T-cell (primary cell): Measurements from ENCODE around the gene C1QL1. TPM values are rescaled to one million over a fixed set of nuclear protein-coding genes. Genes with fewer than 3 reads are reported as not detected.
A peak's percentile ranks its signal among the peaks of the same experiment; 100 is the strongest.

Experiments
- ATAC-seq, 4 experiments: fragments of 200-7000 bp in 3 of 4; fragments of 150-1000 bp in 1 of 4; cut with Tn5 transposase; replicated peaks in 1 of 4; 1 replicate in 3 of 4; 2 replicates in 1 of 4; pipeline ENCODE4 v1.10.0; 2021; ENCODE audit warnings: moderate library complexity in 3 of 4, mild to moderate bottlenecking in 2 of 4, moderate number of reproducible peaks in 1 of 4
- CTCF ChIA-PET, 2 donors: fragments of 300-600 bp; sonication (Branson Sonifier 250); formaldehyde crosslinking; loops; one replicate each; lab custom pipeline; 2022; ENCODE audit warnings: antibody characterized with exemption in 2 of 2; lab: Charles Lee
- POLR2A ChIA-PET, 2 donors: fragments of 300-600 bp; sonication (Branson Sonifier 250); formaldehyde crosslinking; loops; one replicate each; lab custom pipeline; 2022; ENCODE audit warnings: antibody characterized with exemption in 2 of 2; lab: Charles Lee
- DNase-seq, 35 experiments: peaks; one replicate each; pipeline versions ENCODE4 v3.0.0 to v3.0.0-alpha.2; 2013 to 2023
- H3K27ac ChIP-seq: one replicate; pipeline ENCODE4 v1.5.1; 2013; ENCODE audit warnings: low read length
- H3K27me3 ChIP-seq, 2 experiments: replicated peaks in 1 of 2; 1 replicate in 1 of 2; 2 replicates in 1 of 2; pipeline versions ENCODE4 v1.6.1 to v1.7.0; 2013; ENCODE audit warnings: low read length in 1 of 2, mixed read lengths in 1 of 2; ENCODE audit not compliant: control insufficient read depth in 2 of 2, insufficient read depth in 2 of 2; ENCODE audit errors: extremely low read depth in 1 of 2
- H3K36me3 ChIP-seq, 2 donors: 1 replicate in 1 of 2; 2 replicates in 1 of 2; pipeline versions ENCODE4 v1.6.1 to v1.7.0; 2013; ENCODE audit warnings: low read length in 1 of 2; ENCODE audit not compliant: control insufficient read depth in 2 of 2, insufficient read depth in 1 of 2; ENCODE audit errors: extremely low read depth in 1 of 2
- H3K4me1 ChIP-seq, 2 experiments: 1 replicate in 1 of 2; 2 replicates in 1 of 2; pipeline versions ENCODE4 v1.6.1 to v1.7.0; 2013; ENCODE audit warnings: low read length in 2 of 2, mixed read lengths in 1 of 2; ENCODE audit not compliant: insufficient read depth in 2 of 2, control insufficient read depth in 1 of 2; ENCODE audit errors: extremely low read depth in 1 of 2
- H3K4me3 ChIP-seq, 2 donors: 1 replicate in 1 of 2; 2 replicates in 1 of 2; pipeline versions ENCODE4 v1.5.1 to v1.7.0; 2013; ENCODE audit warnings: mild to moderate bottlenecking in 2 of 2, low read length in 1 of 2, moderate library complexity in 1 of 2; ENCODE audit not compliant: control insufficient read depth in 1 of 2; ENCODE audit errors: extremely low read depth in 1 of 2
- H3K9me3 ChIP-seq: 2 replicates; pipeline ENCODE4 v1.7.0; 2013
- H3K27ac Mint-ChIP-seq, 2 donors: one replicate each; pipeline ENCODE4 v1.8.0; 2020 to 2021; ENCODE audit warnings: mild to moderate bottlenecking in 2 of 2, mixed read lengths in 2 of 2
- H3K27me3 Mint-ChIP-seq, 2 donors: one replicate each; pipeline ENCODE4 v1.8.0; 2021 to 2022; ENCODE audit warnings: mixed read lengths in 2 of 2
- H3K36me3 Mint-ChIP-seq: one replicate; pipeline ENCODE4 v1.8.0; 2021; ENCODE audit warnings: mixed read lengths
- H3K4me1 Mint-ChIP-seq, 3 donors: one replicate each; pipeline ENCODE4 v1.8.0; 2020 to 2022; ENCODE audit warnings: mixed read lengths in 3 of 3, mild to moderate bottlenecking in 1 of 3
- H3K4me3 Mint-ChIP-seq, 3 donors: one replicate each; pipeline ENCODE4 v1.8.0; 2020 to 2022; ENCODE audit warnings: mild to moderate bottlenecking in 3 of 3, mixed read lengths in 3 of 3, moderate library complexity in 3 of 3
- H3K9me3 Mint-ChIP-seq, 3 donors: one replicate each; pipeline ENCODE4 v1.8.0; 2020 to 2022; ENCODE audit warnings: mixed read lengths in 3 of 3
- WGBS: methylation state at CpG from one replicate; pipeline ENCODE4 v1.1.5; 2013; ENCODE audit warnings: missing lambda C conversion rate; ENCODE audit not compliant: insufficient coverage; 5-methylcytosine and 5-hydroxymethylcytosine counted together
- total RNA-seq, 35 experiments: library from RNA in 6 of 35; stranded (reverse) in 6 of 35; fragments of 120-200 nt in 1 of 35; gene quantifications; one replicate each; pipeline versions ENCODE4 v1.2.1 to v1.2.4 and lab custom pipeline; 2013 to 2026

C1QL1 gene
- total RNA-seq, 5 donors from 2014 or later (not counting 1 experiment from before 2014, with no cell fraction given), result not detected

- no peak for DNase-seq
- Mint-ChIP-seq H3K27ac (no peak overlapping the region), H3K9me3 (no peaks in the 10 kb centered on the region), H3K4me1 (peaks cover 5 to 9% (median 6%) of the 10 kb centered on the region in 3 donors), H3K27me3 (peaks cover 21 to 47% of the 10 kb centered on the region in 2 donors), H3K36me3 (no peaks in the 10 kb centered on the region), H3K4me3 (no peak overlapping the region)
- Histone ChIP-seq H3K4me1 (peaks cover 0 to 9% of the 10 kb centered on the region in 2 experiments), H3K4me3 (no peak overlapping the region), H3K27me3 (peaks cover 0 to 74% of the 10 kb centered on the region in 2 experiments), H3K9me3 (no peaks in the 10 kb centered on the region), H3K27ac (no peak overlapping the region), H3K36me3 (no peaks in the 10 kb centered on the region)
- ChIA-PET CTCF (interaction anchor here in 1 of 2 donors (0.5 kb wide), 1 partner anchor 50 kb away, joined by 4 read pairs; no protein-coding TSS in a partner anchor), POLR2A (no interaction called here)
- WGBS, result 76% methylated on average over 4 of the region's 5 CpGs
- no peak for ATAC-seq
Measured at GRCh38 chr17:44992242-44992939, 24.3 kb upstream of the C1QL1 start.

- H3K4me3 ChIP-seq, result no peak overlapping the region
- H3K27me3 ChIP-seq, result peaks cover 4 to 75% of the 10 kb centered on the region in 2 experiments
- CTCF ChIA-PET, result interaction anchor here in 1 of 2 donors (0.6 kb wide), 1 partner anchor 10 kb away, joined by 3 read pairs; no protein-coding TSS in a partner anchor
- H3K27ac ChIP-seq, result no peak overlapping the region
- ATAC-seq (no peak), DNase-seq (no peak)
- peaks cover 20 to 46% of the 10 kb centered on the region in 2 donors for H3K27me3 Mint-ChIP-seq
- POLR2A ChIA-PET, result no interaction called here
- no peaks in the 10 kb centered on the region for H3K36me3 Mint-ChIP-seq
- no peaks in the 10 kb centered on the region for H3K9me3 Mint-ChIP-seq
- H3K4me1 ChIP-seq, result peaks cover 0 to 15% of the 10 kb centered on the region in 2 experiments
- 60% methylated on average over 5 of the region's 10 CpGs for WGBS
- no peak overlapping the region for H3K4me3 Mint-ChIP-seq
- H3K4me1 Mint-ChIP-seq, result peaks cover 9 to 14% (median 9%) of the 10 kb centered on the region in 3 donors
- no peak overlapping the region for H3K27ac Mint-ChIP-seq
- no peaks in the 10 kb centered on the region for H3K36me3 ChIP-seq
- H3K9me3 ChIP-seq, result no peaks in the 10 kb centered on the region
Measured at GRCh38 chr17:44990994-44991393, 22.9 kb upstream of the C1QL1 start.

- CTCF ChIA-PET, result interaction anchor here in 1 of 2 donors (1.2 kb wide), 1 partner anchor 69 kb away, joined by 3 read pairs; no protein-coding TSS in a partner anchor
- no peak for ATAC-seq
- H3K4me3 Mint-ChIP-seq, result no peak overlapping the region
Measured at GRCh38 chr17:44989552-44990138, 21.5 kb upstream of the C1QL1 start.

GRCh38 chr17:44988044-44988942 is 20.2 kb upstream of the C1QL1 start:
- Mint-ChIP-seq H3K27ac (no peak overlapping the region), H3K4me3 (peak overlapping the region in 1 of 3 donors; percentile 53), H3K36me3 (no peaks in the 10 kb centered on the region), H3K9me3 (no peaks in the 10 kb centered on the region), H3K27me3 (peaks cover 22 to 42% of the 10 kb centered on the region in 2 donors), H3K4me1 (peaks cover 9 to 14% (median 9%) of the 10 kb centered on the region in 3 donors)
- POLR2A ChIA-PET, result no interaction called here
- Histone ChIP-seq H3K27ac (no peak overlapping the region), H3K9me3 (no peaks in the 10 kb centered on the region), H3K4me3 (no peak overlapping the region), H3K4me1 (peaks cover 0 to 15% of the 10 kb centered on the region in 2 experiments), H3K27me3 (peaks cover 9 to 70% of the 10 kb centered on the region in 2 experiments), H3K36me3 (no peaks in the 10 kb centered on the region)
- DNase-seq (no peak), ATAC-seq (peak in 1 of 4 experiments; percentile 19)
- 44% methylated on average over 28 of the region's 34 CpGs for WGBS
- CTCF ChIA-PET, result no interaction called here

More at GRCh38 chr17:44989552-44990138, 21.5 kb upstream of the C1QL1 start:
- peaks cover 9 to 78% of the 10 kb centered on the region in 2 experiments for H3K27me3 ChIP-seq
- DNase-seq, result no peak
- no peaks in the 10 kb centered on the region for H3K9me3 ChIP-seq
- no peaks in the 10 kb centered on the region for H3K36me3 ChIP-seq
- H3K27ac Mint-ChIP-seq, result no peak overlapping the region
- H3K27ac ChIP-seq, result no peak overlapping the region
- no peaks in the 10 kb centered on the region for H3K9me3 Mint-ChIP-seq
- H3K4me1 Mint-ChIP-seq, result peaks cover 9 to 14% (median 9%) of the 10 kb centered on the region in 3 donors
- no peaks in the 10 kb centered on the region for H3K36me3 Mint-ChIP-seq
- H3K4me3 ChIP-seq, result no peak overlapping the region
- H3K4me1 ChIP-seq, result peaks cover 0 to 15% of the 10 kb centered on the region in 2 experiments
- POLR2A ChIA-PET, result no interaction called here
- H3K27me3 Mint-ChIP-seq, result peaks cover 22 to 46% of the 10 kb centered on the region in 2 donors
- WGBS, result 82% methylated on average over 15 of the region's 17 CpGs

- H3K4me3 ChIP-seq, result no peak overlapping the region
- H3K36me3 ChIP-seq, result no peaks in the 10 kb centered on the region
- H3K27me3 ChIP-seq, result peaks cover 9 to 65% of the 10 kb centered on the region in 2 experiments
- DNase-seq (no peak), ATAC-seq (no peak)
- Mint-ChIP-seq H3K36me3 (no peaks in the 10 kb centered on the region), H3K27ac (no peak overlapping the region), H3K27me3 (peaks cover 18 to 44% of the 10 kb centered on the region in 2 donors), H3K4me3 (no peak overlapping the region), H3K9me3 (no peaks in the 10 kb centered on the region), H3K4me1 (peaks cover 9 to 14% (median 9%) of the 10 kb centered on the region in 3 donors)
- H3K9me3 ChIP-seq, result no peaks in the 10 kb centered on the region
- ChIA-PET CTCF (interaction anchor here in 1 of 2 donors (0.5 to 0.6 kb wide), 3 partner anchors 22 to 589 kb away, joined by 3 to 4 read pairs (median 3); no protein-coding TSS in a partner anchor), POLR2A (no interaction called here)
- H3K27ac ChIP-seq, result no peak overlapping the region
- 70% methylated on average over 2 of the region's 4 CpGs for WGBS
- peaks cover 0 to 15% of the 10 kb centered on the region in 2 experiments for H3K4me1 ChIP-seq
Measured at GRCh38 chr17:44983563-44983962, 15.5 kb upstream of the C1QL1 start.
